ENCODE data around the gene GPHA2. TPM values are rescaled to one million over a fixed set of nuclear protein-coding genes. Genes with fewer than 3 reads are reported as not detected.

GPHA2 gene
- total and polyA plus RNA-seq, 10 of the 15 experiments (the other 5 are each of a cell fraction or from before 2014, with no cell fraction given), result not detected

DNA sequence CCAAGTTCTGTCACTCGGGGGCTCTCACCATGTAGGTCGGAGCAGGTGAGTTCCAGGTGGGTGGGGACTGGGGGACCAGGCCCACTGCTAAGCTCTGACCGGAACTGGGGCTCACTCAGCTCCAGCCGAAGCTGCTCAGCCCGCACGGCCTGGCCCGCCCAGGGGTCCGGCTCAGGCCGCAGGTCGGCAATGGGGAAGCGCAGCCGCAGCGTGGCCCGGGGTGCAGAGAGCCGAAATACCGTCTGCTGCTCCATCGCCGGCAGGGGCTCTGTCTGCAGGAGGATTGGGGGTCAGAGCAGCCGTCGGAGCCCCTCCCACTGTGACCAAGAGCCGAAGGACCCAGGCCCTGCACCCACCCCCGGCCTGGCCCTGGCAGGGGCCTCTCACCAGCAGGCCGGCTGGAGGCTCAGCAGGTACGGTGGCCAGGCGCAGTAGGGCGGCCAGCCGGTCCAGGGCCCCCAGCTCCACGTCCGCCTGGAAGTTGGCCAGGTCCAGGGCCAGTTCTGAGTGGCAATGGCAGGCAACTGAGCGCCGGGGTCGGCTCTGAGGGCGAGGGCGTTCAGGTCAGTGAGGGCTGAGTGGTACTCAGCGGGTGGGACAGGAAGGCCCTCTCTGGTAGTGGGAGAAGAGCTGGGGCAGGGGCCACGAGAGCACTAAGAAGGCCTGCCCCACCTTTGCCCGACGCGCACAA is 25.9 kb downstream of the GPHA2 start (continued):
- TF ChIP-seq, protein P1, sequence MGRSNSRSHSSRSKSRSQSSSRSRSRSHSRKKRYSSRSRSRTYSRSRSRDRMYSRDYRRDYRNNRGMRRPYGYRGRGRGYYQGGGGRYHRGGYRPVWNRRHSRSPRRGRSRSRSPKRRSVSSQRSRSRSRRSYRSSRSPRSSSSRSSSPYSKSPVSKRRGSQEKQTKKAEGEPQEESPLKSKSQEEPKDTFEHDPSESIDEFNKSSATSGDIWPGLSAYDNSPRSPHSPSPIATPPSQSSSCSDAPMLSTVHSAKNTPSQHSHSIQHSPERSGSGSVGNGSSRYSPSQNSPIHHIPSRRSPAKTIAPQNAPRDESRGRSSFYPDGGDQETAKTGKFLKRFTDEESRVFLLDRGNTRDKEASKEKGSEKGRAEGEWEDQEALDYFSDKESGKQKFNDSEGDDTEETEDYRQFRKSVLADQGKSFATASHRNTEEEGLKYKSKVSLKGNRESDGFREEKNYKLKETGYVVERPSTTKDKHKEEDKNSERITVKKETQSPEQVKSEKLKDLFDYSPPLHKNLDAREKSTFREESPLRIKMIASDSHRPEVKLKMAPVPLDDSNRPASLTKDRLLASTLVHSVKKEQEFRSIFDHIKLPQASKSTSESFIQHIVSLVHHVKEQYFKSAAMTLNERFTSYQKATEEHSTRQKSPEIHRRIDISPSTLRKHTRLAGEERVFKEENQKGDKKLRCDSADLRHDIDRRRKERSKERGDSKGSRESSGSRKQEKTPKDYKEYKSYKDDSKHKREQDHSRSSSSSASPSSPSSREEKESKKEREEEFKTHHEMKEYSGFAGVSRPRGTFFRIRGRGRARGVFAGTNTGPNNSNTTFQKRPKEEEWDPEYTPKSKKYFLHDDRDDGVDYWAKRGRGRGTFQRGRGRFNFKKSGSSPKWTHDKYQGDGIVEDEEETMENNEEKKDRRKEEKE (IDR thresholded peaks at IDR 0.05), result no peak

GRCh38 chr11:64908766-64909165 is 26.9 kb downstream of the GPHA2 start:
- H3K27ac ChIP-seq (ENCODE audit: control insufficient read depth, insufficient read depth), result no peak overlapping the region
- H3K4me3 ChIP-seq, result no peak overlapping the region
- H3K4me1 ChIP-seq (ENCODE audit: control insufficient read depth, insufficient read depth, low read length), result no peaks in the 10 kb centered on the region
- intact Hi-C loops (cut with micrococcal nuclease; ENCODE audit: unreplicated experiment) (no loop called here), in situ Hi-C loops (cut with MboI) (no loop called here)
- no peak overlapping the region for H3K4me2 ChIP-seq (ENCODE audit: control insufficient read depth, insufficient read depth)
- H3K27me3 ChIP-seq (replicated peaks in 1 of 2; ENCODE audit: control insufficient read depth in 2 of 2, insufficient read depth in 2 of 2, low read length in 1 of 2), result no peaks in the 10 kb centered on the region
- POLR2A ChIA-PET, result no interaction called here
- H3K79me2 ChIP-seq (ENCODE audit: control insufficient read depth, insufficient read depth, low read length), result no peaks in the 10 kb centered on the region
- ATAC-seq, result no peak
- RAD21 ChIA-PET (ENCODE audit: unreplicated experiment), result no interaction called here
- no peak for FAIRE-seq
- no peak overlapping the region for H2AFZ ChIP-seq (ENCODE audit: control insufficient read depth, low read depth, low read length)
- SMC1A ChIA-PET (ENCODE audit: uncharacterized antibody, unreplicated experiment), result no interaction called here
- no peak overlapping the region for H3K9ac ChIP-seq (ENCODE audit: control insufficient read depth, insufficient read depth, low read length)
- no peak for DNase-seq (ENCODE audit: low read depth, low spot score)
- H3K9me3 ChIP-seq (replicated peaks; ENCODE audit: control insufficient read depth, insufficient read depth, low read length), result no peaks in the 10 kb centered on the region
- CTCF ChIA-PET, result no interaction called here
- no TSS peak for BruUV-seq (replicated peaks)
- H3K36me3 ChIP-seq (ENCODE audit: control insufficient read depth in 2 of 2, insufficient read depth in 2 of 2, low read length in 1 of 2), result peaks cover 0 to 7% of the 10 kb centered on the region in 2 experiments; a peak in 3 of 4 replicates
- H4K20me1 ChIP-seq (ENCODE audit: control insufficient read depth, insufficient read depth), result no peaks in the 10 kb centered on the region
- WGBS (ENCODE audit: insufficient coverage, insufficient replicate concordance, low lambda C conversion rate, missing lambda C conversion rate), result 83% methylated on average over 11 of the region's 11 CpGs
- TF ChIP-seq JUNB (IDR thresholded peaks at IDR 0.05) (no peak), IKZF1 (conservative IDR thresholded peaks at IDR 0.05) (no peak), POLR2AphosphoS2 (IDR thresholded peaks at IDR 0.05; ENCODE audit: low read depth, low read length) (no peak), POU2F2 (IDR thresholded peaks at IDR 0.05; ENCODE audit: borderline replicate concordance, low read depth, low read length) (no peak), PBX3 (IDR thresholded peaks at IDR 0.05; ENCODE audit: insufficient replicate concordance, low read depth, low read length) (no peak), EP300 (IDR thresholded peaks at IDR 0.05; ENCODE audit: borderline replicate concordance in 1 of 2, control insufficient read depth in 1 of 2, low read depth in 2 of 2, low read length in 2 of 2) (no peak), CBFB (IDR thresholded peaks at IDR 0.05; ENCODE audit: low read depth) (no peak), RELB (IDR thresholded peaks at IDR 0.05; ENCODE audit: low read depth) (no peak), ASH2L (IDR thresholded peaks at IDR 0.05; ENCODE audit: borderline replicate concordance, low read depth) (no peak)
- TF ChIP-seq, protein P2, sequence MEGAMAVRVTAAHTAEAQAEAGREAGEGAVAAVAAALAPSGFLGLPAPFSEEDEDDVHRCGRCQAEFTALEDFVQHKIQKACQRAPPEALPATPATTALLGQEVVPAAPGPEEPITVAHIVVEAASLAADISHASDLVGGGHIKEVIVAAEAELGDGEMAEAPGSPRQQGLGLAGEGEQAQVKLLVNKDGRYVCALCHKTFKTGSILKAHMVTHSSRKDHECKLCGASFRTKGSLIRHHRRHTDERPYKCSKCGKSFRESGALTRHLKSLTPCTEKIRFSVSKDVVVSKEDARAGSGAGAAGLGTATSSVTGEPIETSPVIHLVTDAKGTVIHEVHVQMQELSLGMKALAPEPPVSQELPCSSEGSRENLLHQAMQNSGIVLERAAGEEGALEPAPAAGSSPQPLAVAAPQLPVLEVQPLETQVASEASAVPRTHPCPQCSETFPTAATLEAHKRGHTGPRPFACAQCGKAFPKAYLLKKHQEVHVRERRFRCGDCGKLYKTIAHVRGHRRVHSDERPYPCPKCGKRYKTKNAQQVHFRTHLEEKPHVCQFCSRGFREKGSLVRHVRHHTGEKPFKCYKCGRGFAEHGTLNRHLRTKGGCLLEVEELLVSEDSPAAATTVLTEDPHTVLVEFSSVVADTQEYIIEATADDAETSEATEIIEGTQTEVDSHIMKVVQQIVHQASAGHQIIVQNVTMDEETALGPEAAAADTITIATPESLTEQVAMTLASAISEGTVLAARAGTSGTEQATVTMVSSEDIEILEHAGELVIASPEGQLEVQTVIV (IDR thresholded peaks at IDR 0.05; ENCODE audit: borderline replicate concordance, partially characterized antibody), result no peak
- TF ChIP-seq, protein P3, sequence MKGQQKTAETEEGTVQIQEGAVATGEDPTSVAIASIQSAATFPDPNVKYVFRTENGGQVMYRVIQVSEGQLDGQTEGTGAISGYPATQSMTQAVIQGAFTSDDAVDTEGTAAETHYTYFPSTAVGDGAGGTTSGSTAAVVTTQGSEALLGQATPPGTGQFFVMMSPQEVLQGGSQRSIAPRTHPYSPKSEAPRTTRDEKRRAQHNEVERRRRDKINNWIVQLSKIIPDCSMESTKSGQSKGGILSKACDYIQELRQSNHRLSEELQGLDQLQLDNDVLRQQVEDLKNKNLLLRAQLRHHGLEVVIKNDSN (IDR thresholded peaks at IDR 0.05; ENCODE audit: borderline replicate concordance, extremely low read length, insufficient read depth, low read depth, low read length), result no peak

Data from GM12878 (cell line).